Upper lobe of right lung (tissue), 1 donor: ENCODE results near the gene SEPTIN1. TPM values are rescaled to one million over a fixed set of nuclear protein-coding genes. Genes with fewer than 3 reads are reported as not detected.

ENCODE experiments used
- ATAC-seq: fragments of 200-7000 bp; cut with Tn5 transposase; one replicate; pipeline ENCODE4 v1.9.1; 2020; ENCODE audit warnings: mild to moderate bottlenecking, moderate library complexity
- DNase-seq: peaks from one replicate; pipeline ENCODE4 v3.0.0-alpha.2; 2020
- H3K27ac ChIP-seq: fragments of 200-600 bp; one replicate; pipeline ENCODE4 v1.8.0; 2022
- H3K27me3 ChIP-seq: fragments of 200-600 bp; one replicate; pipeline ENCODE4 v1.8.0; 2022; ENCODE audit warnings: mild to moderate bottlenecking
- H3K36me3 ChIP-seq: fragments of 200-600 bp; one replicate; pipeline ENCODE4 v1.8.0; 2022
- H3K4me1 ChIP-seq: fragments of 200-600 bp; one replicate; pipeline ENCODE4 v1.8.0; 2022
- H3K4me3 ChIP-seq: fragments of 200-600 bp; one replicate; pipeline ENCODE4 v1.8.0; 2022; ENCODE audit warnings: mild to moderate bottlenecking
- H3K9me3 ChIP-seq: fragments of 200-600 bp; one replicate; pipeline ENCODE4 v1.8.0; 2022
- intact Hi-C: fragments of 100-400 bp; cut with DNase I; formaldehyde crosslinking; loops from one replicate; pipeline ENCODE4 v1.11.0; 2022
- total RNA-seq: library from RNA; stranded (reverse); fragmentation: NEBNext Ultra II Directional; extraction: Animal tissue kit (Norgen Biotek cat#: 25700); gene quantifications from one replicate; pipeline ENCODE4 v1.2.1, GENCODE V29; 2021
- TF ChIP-seq, protein P1 (sequence below): fragments of 200-600 bp; IDR thresholded peaks from one replicate; pipeline ENCODE4 v1.8.0; 2022; ENCODE audit warnings: antibody characterized with exemption
- donor health status: DM: no; HTN: yes; CAD: no; lungs with severe emphysema.

Gene SEPTIN1
- total RNA-seq, 1 donor from 2014 or later: 8.6 TPM

DNA sequence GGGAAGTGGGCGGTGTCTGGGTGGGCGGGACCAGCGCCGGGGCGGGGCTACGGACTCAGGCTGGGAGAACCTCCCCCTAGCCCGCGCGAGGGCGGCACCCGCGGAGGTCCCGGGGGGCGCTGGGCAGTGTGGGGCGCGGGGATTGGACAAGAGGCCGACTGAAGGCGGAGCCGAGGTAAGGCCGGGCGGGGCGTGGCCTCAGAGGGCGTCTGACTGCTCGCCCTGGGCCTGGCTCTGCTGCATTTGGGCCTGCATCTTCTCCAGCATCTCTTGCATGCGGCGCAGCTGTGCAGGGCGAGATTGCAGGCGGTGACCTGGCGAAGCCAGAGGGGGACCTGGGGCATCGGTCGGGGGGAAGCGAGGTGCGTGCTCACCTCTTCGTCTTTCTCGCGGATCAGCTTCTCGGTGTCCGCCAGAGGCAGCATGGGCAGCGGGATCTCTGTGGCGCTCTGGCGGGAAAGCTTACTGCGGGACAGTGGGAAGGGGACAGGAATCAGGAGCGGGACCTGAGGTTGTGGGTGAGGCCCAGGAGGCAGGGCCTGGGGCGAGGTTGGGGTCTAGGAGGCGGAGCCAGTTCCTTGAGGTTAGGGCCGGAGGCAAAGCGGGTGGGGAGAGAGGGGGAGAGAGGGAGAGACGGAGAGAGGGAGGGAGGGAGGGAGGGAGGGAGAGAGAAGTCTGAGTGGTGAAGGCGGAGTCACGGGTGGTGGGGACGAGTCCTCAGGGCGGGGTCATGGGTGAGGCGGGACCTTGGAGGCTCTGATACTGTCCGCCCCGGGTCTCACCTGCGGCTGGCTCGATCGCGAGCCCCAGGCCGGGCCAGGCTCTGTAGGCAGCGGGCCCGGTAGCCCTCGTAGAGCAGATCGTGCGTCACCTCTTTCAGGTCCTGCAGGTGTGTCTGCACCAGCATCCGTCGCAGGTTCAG lies 3.9 kb downstream of the SEPTIN1 start:
- H3K9me3 ChIP-seq: no peaks in the 10 kb centered on the region
- peak overlapping the region; percentile 100 for H3K27ac ChIP-seq
- peaks cover 16% of the 10 kb centered on the region for H3K4me1 ChIP-seq
- peak; percentile 95 for ATAC-seq
- no peaks in the 10 kb centered on the region for H3K36me3 ChIP-seq
- TF ChIP-seq, protein P1, sequence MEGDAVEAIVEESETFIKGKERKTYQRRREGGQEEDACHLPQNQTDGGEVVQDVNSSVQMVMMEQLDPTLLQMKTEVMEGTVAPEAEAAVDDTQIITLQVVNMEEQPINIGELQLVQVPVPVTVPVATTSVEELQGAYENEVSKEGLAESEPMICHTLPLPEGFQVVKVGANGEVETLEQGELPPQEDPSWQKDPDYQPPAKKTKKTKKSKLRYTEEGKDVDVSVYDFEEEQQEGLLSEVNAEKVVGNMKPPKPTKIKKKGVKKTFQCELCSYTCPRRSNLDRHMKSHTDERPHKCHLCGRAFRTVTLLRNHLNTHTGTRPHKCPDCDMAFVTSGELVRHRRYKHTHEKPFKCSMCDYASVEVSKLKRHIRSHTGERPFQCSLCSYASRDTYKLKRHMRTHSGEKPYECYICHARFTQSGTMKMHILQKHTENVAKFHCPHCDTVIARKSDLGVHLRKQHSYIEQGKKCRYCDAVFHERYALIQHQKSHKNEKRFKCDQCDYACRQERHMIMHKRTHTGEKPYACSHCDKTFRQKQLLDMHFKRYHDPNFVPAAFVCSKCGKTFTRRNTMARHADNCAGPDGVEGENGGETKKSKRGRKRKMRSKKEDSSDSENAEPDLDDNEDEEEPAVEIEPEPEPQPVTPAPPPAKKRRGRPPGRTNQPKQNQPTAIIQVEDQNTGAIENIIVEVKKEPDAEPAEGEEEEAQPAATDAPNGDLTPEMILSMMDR: no peak
- intact Hi-C loops: no loop called here
- H3K4me3 ChIP-seq: peak overlapping the region; percentile 66
- no peaks in the 10 kb centered on the region for H3K27me3 ChIP-seq
- peak; percentile 100 for DNase-seq

DNA sequence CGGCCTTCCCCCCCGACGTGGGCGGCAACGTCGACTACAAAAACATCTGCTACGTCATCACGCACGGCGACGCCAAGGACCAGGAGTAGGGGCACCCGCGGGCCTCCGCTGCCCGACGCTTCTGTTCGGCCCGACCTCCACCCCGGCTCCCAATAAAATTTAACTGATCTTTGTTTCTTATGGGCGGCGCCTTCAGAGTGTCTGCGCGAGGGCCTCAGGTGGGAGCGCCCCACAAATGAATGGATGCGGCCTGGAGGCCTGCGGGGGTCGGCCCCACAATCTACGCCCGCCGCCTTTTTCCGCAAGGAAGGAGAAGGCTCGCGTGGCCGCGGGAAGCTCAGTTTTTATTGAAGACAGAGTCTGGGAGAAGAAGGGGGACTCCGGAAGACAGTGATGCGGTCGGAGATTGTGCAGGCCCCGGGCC lies 4.5 kb downstream of the SEPTIN1 start:
- Histone ChIP-seq H3K9me3 (no peaks in the 10 kb centered on the region), H3K36me3 (no peaks in the 10 kb centered on the region), H3K27me3 (no peaks in the 10 kb centered on the region), H3K4me1 (peaks cover 16% of the 10 kb centered on the region), H3K4me3 (peak overlapping the region; percentile 66), H3K27ac (peak overlapping the region; percentile 100)
- TF ChIP-seq, protein P1: no peak
- intact Hi-C loops: no loop called here
- ATAC-seq: peak; percentile 78
- peak; percentile 98 for DNase-seq

- Histone ChIP-seq H3K27ac (peak overlapping the region; percentile 100), H3K36me3 (no peaks in the 10 kb centered on the region), H3K9me3 (no peaks in the 10 kb centered on the region), H3K27me3 (no peaks in the 10 kb centered on the region), H3K4me3 (peak overlapping the region; percentile 66), H3K4me1 (peaks cover 16% of the 10 kb centered on the region)
- TF ChIP-seq, protein P1: no peak
- intact Hi-C loops: no loop called here
- ATAC-seq (no peak), DNase-seq (no peak)
Measured at GRCh38 chr16:30377050-30377811, 5.1 kb downstream of the SEPTIN1 start.

- peak overlapping the region; percentile 100 for H3K27ac ChIP-seq
- intact Hi-C loops: no loop called here
- no peak for DNase-seq
- H3K9me3 ChIP-seq: no peaks in the 10 kb centered on the region
- TF ChIP-seq, protein P1: no peak
- no peaks in the 10 kb centered on the region for H3K27me3 ChIP-seq
- ATAC-seq: no peak
- H3K36me3 ChIP-seq: no peaks in the 10 kb centered on the region
- peaks cover 17% of the 10 kb centered on the region for H3K4me1 ChIP-seq
- no peak overlapping the region for H3K4me3 ChIP-seq
Measured at GRCh38 chr16:30376461-30376902, 5.9 kb downstream of the SEPTIN1 start.

GRCh38 chr16:30375864-30376263 lies 6.5 kb downstream of the SEPTIN1 start:
- no peaks in the 10 kb centered on the region for H3K9me3 ChIP-seq
- H3K27ac ChIP-seq: no peak overlapping the region
- ATAC-seq (no peak), DNase-seq (no peak)
- H3K36me3 ChIP-seq: no peaks in the 10 kb centered on the region
- intact Hi-C loops: no loop called here
- H3K4me3 ChIP-seq: no peak overlapping the region
- no peaks in the 10 kb centered on the region for H3K27me3 ChIP-seq
- peaks cover 22% of the 10 kb centered on the region for H3K4me1 ChIP-seq
- TF ChIP-seq, protein P1: no peak
